ENCODE results near the gene MAPRE3. TPM values are rescaled to one million over a fixed set of nuclear protein-coding genes. Genes with fewer than 3 reads are reported as not detected.

Gene MAPRE3
- total RNA-seq, 2 experiments from 2014 or later: 3.4 to 4.5 TPM

DNA sequence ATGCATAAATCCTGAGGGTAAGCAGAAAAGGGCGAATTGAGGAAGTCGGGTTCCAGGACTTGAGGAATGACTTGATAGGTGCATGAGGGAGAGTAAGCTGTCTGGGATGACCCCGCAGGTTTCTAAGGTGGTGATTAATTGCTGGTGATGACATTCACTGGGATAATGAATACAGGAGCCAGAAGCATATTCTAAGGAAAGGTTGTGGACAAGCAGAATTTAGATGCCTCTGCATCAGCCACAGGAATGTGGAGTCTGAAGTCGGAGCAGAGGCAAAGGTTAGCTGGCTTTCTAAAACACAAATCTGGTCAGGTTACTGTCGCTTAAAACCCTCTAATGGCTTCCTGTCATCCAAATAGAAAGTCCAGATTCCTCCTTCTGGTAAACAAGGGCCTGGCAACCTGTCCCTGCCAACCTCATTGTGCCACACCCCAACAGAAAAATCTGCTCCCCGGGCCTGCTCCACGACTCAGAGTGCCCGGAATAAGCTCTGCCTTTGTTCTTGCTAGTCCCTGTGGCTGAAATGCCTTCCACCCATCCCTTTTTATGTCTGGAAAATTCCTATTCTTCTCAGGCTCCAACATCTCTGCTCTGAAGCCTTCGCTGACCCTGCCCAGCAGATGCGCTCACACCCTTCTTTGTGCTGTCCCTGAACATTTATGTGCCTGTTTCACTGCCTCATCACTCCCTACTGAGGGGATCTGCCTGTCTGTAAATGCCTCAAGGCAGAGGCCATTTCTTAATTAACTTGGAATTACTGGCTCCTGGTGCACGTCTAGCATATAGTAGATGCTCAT is 51.0 kb downstream of the MAPRE3 start:
- ChIA-PET CTCF (interaction anchor here (1.1 kb wide), 1 partner anchor 60 kb away, joined by 3 read pairs; no protein-coding TSS in a partner anchor), POLR2A (no interaction called here)
- H3K27ac ChIP-seq (ENCODE audit: low read depth in 1 of 2, low read length in 2 of 2): no peak overlapping the region
- ATAC-seq (ENCODE audit: poor library complexity) (no peak), DNase-seq (no peak)
- H3K4me1 ChIP-seq (ENCODE audit: insufficient read depth, low read length): no peaks in the 10 kb centered on the region
- intact Hi-C loops (cut with DNase I, micrococcal nuclease): no loop called here
- H3K36me3 ChIP-seq (ENCODE audit: insufficient read depth, low read length): peaks cover 3% of the 10 kb centered on the region
- H3K27me3 ChIP-seq (ENCODE audit: control insufficient read depth in 1 of 2, insufficient read depth in 2 of 2, low read length in 2 of 2): no peaks in the 10 kb centered on the region
- H3K4me3 ChIP-seq (ENCODE audit: low read length): no peak overlapping the region
- Mint-ChIP-seq H3K4me1 (ENCODE audit: low read depth) (no peaks in the 10 kb centered on the region), H3K36me3 (ENCODE audit: low read depth) (no peaks in the 10 kb centered on the region), H3K4me3 (no peak overlapping the region), H3K9me3 (no peaks in the 10 kb centered on the region), H3K27ac (no peak overlapping the region), H3K27me3 (no peaks in the 10 kb centered on the region)
- TF ChIP-seq CTCF (IDR thresholded peaks at IDR 0.05): no peak
- no peaks in the 10 kb centered on the region for H3K9me3 ChIP-seq (ENCODE audit: control insufficient read depth in 1 of 2, insufficient read depth in 1 of 2, low read length in 2 of 2)

DNA sequence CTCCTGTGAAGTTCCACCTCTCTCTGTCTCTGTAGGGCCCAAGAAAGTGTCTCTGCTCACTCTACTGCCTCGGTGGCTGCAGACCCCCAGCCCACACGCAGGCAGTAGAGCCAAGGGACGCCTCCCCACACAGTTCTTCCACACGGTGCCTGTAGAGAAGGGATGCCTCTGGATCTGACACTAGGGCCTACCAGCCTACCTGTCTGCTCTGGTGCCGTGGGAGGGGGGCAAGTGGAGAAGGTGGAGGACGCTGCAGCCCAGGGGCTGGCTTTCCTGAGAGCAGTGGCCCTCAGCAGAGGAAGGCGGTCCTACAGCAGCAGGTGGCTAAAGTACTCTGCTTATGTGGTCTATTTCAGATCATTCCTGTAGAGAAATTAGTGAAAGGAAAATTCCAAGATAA is 53.3 kb downstream of the MAPRE3 start:
- Mint-ChIP-seq H3K27me3 (no peaks in the 10 kb centered on the region), H3K27ac (no peak overlapping the region), H3K9me3 (no peaks in the 10 kb centered on the region), H3K36me3 (ENCODE audit: low read depth) (no peaks in the 10 kb centered on the region), H3K4me3 (no peak overlapping the region), H3K4me1 (ENCODE audit: low read depth) (no peaks in the 10 kb centered on the region)
- Histone ChIP-seq H3K9me3 (ENCODE audit: control insufficient read depth in 1 of 2, insufficient read depth in 1 of 2, low read length in 2 of 2) (no peaks in the 10 kb centered on the region), H3K4me3 (ENCODE audit: low read length) (no peak overlapping the region), H3K27ac (ENCODE audit: low read depth in 1 of 2, low read length in 2 of 2) (no peak overlapping the region), H3K36me3 (ENCODE audit: insufficient read depth, low read length) (peaks cover 5% of the 10 kb centered on the region), H3K27me3 (ENCODE audit: control insufficient read depth in 1 of 2, insufficient read depth in 2 of 2, low read length in 2 of 2) (no peaks in the 10 kb centered on the region), H3K4me1 (ENCODE audit: insufficient read depth, low read length) (no peaks in the 10 kb centered on the region)
- intact Hi-C loops (cut with DNase I, micrococcal nuclease): no loop called here
- ChIA-PET POLR2A (no interaction called here), CTCF (no interaction called here)
- ATAC-seq (ENCODE audit: poor library complexity) (no peak), DNase-seq (no peak)
- TF ChIP-seq CTCF (IDR thresholded peaks at IDR 0.05): no peak

DNA sequence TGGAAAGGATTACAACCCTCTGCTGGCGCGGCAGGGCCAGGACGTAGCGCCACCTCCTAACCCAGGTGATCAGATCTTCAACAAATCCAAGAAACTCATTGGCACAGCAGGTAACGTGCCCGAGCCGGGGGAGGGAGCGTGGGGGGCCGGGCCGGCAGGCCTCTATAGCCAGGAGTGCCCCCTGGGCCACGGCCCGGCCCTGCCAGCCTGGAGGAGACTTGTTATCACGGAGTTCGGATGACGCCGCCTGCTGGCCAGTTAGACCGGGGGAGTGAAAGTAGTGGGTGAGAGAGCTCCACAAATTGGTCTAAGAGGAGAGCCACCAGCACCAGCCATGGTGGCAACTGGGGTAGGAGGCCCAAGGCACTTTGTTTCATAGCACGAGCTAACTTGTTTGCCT is 53.8 kb downstream of the MAPRE3 start:
- Mint-ChIP-seq H3K4me3 (no peak overlapping the region), H3K27me3 (no peaks in the 10 kb centered on the region), H3K27ac (no peak overlapping the region), H3K9me3 (no peaks in the 10 kb centered on the region), H3K36me3 (ENCODE audit: low read depth) (peaks cover 3% of the 10 kb centered on the region), H3K4me1 (ENCODE audit: low read depth) (no peaks in the 10 kb centered on the region)
- intact Hi-C loops (cut with DNase I, micrococcal nuclease): no loop called here
- ATAC-seq (ENCODE audit: poor library complexity) (no peak), DNase-seq (no peak)
- peaks cover 5% of the 10 kb centered on the region for H3K36me3 ChIP-seq (ENCODE audit: insufficient read depth, low read length)
- H3K27me3 ChIP-seq (ENCODE audit: control insufficient read depth in 1 of 2, insufficient read depth in 2 of 2, low read length in 2 of 2): no peaks in the 10 kb centered on the region
- no peaks in the 10 kb centered on the region for H3K9me3 ChIP-seq (ENCODE audit: control insufficient read depth in 1 of 2, insufficient read depth in 1 of 2, low read length in 2 of 2)
- no peak for TF ChIP-seq CTCF (IDR thresholded peaks at IDR 0.05)
- H3K4me3 ChIP-seq (ENCODE audit: low read length): no peak overlapping the region
- POLR2A ChIA-PET: interaction anchor here (0.7 kb wide), 1 partner anchor 26 kb away, joined by 3 read pairs; no protein-coding TSS in a partner anchor
- H3K27ac ChIP-seq (ENCODE audit: low read depth in 1 of 2, low read length in 2 of 2): no peak overlapping the region
- H3K4me1 ChIP-seq (ENCODE audit: insufficient read depth, low read length): no peaks in the 10 kb centered on the region
- CTCF ChIA-PET: no interaction called here
